ENCODE data around the gene LIF. TPM values are rescaled to one million over a fixed set of nuclear protein-coding genes. Genes with fewer than 3 reads are reported as not detected.
A peak's percentile ranks its signal among the peaks of the same experiment; 100 is the strongest.

Gene LIF
- total and polyA plus RNA-seq, 2 experiments from 2014 or later = 8.2 to 13.4 TPM

- 54% methylated on average over 26 of the region's 26 CpGs for WGBS (ENCODE audit: low lambda C conversion rate, missing lambda C conversion rate)
- TF ChIP-seq EZH2 (IDR thresholded peaks at IDR 0.05; ENCODE audit: borderline replicate concordance) (no peak), EZH2phosphoT487 (IDR thresholded peaks at IDR 0.05; ENCODE audit: low read depth, severe bottlenecking, unreplicated experiment) (no peak), CTCF (IDR thresholded peaks at IDR 0.05; ENCODE audit: poor library complexity) (no peak)
- peak overlapping the region; percentile 14 for H2AFZ ChIP-seq
- H3K27ac ChIP-seq = peak overlapping the region; percentile 96
- H3K4me3 ChIP-seq = no peak overlapping the region
- H3K9me2 ChIP-seq (replicated peaks; ENCODE audit: insufficient read depth) = no peaks in the 10 kb centered on the region
- H3K4me1 ChIP-seq (ENCODE audit: insufficient read depth) = peaks cover 64% of the 10 kb centered on the region
- no peaks in the 10 kb centered on the region for H3K36me3 ChIP-seq (replicated peaks; ENCODE audit: insufficient read depth, low read depth)
- H3K9me3 ChIP-seq (ENCODE audit: low read depth) = no peaks in the 10 kb centered on the region
- H3K4me2 ChIP-seq = peak overlapping the region; percentile 30
- DNase-seq (ENCODE audit: low spot score) = peak; percentile 89
- no peaks in the 10 kb centered on the region for H4K20me1 ChIP-seq (ENCODE audit: insufficient read depth, poor library complexity, severe bottlenecking)
- no peaks in the 10 kb centered on the region for H3K27me3 ChIP-seq
- no peaks in the 10 kb centered on the region for H3K79me2 ChIP-seq
Measured at GRCh38 chr22:30208631-30209603, 37.6 kb downstream of the LIF start.

GRCh38 chr22:30206944-30207343 is 39.6 kb downstream of the LIF start:
- H3K4me1 ChIP-seq (ENCODE audit: insufficient read depth) = peaks cover 65% of the 10 kb centered on the region
- H3K9me3 ChIP-seq (ENCODE audit: low read depth) = no peaks in the 10 kb centered on the region
- H3K9me2 ChIP-seq (replicated peaks; ENCODE audit: insufficient read depth) = no peaks in the 10 kb centered on the region
- H2AFZ ChIP-seq = no peak overlapping the region
- DNase-seq (ENCODE audit: low spot score) = peak; percentile 87
- no peak overlapping the region for H3K4me3 ChIP-seq
- H3K36me3 ChIP-seq (replicated peaks; ENCODE audit: insufficient read depth, low read depth) = no peaks in the 10 kb centered on the region
- no peaks in the 10 kb centered on the region for H3K27me3 ChIP-seq
- no peak for TF ChIP-seq EZH2 (IDR thresholded peaks at IDR 0.05; ENCODE audit: borderline replicate concordance)
- no peak for TF ChIP-seq CTCF (IDR thresholded peaks at IDR 0.05; ENCODE audit: poor library complexity)
- no peak for TF ChIP-seq EZH2phosphoT487 (IDR thresholded peaks at IDR 0.05; ENCODE audit: low read depth, severe bottlenecking, unreplicated experiment)
- WGBS (ENCODE audit: low lambda C conversion rate, missing lambda C conversion rate) = 38% methylated on average over 14 of the region's 16 CpGs
- H3K27ac ChIP-seq = peak overlapping the region; percentile 96
- no peak overlapping the region for H3K4me2 ChIP-seq
- H4K20me1 ChIP-seq (ENCODE audit: insufficient read depth, poor library complexity, severe bottlenecking) = no peaks in the 10 kb centered on the region
- no peaks in the 10 kb centered on the region for H3K79me2 ChIP-seq

- no peaks in the 10 kb centered on the region for H3K9me3 ChIP-seq (ENCODE audit: low read depth)
- no peak overlapping the region for H3K4me3 ChIP-seq
- no peaks in the 10 kb centered on the region for H3K36me3 ChIP-seq (replicated peaks; ENCODE audit: insufficient read depth, low read depth)
- no peak for TF ChIP-seq CTCF (IDR thresholded peaks at IDR 0.05; ENCODE audit: poor library complexity)
- no peak for TF ChIP-seq EZH2 (IDR thresholded peaks at IDR 0.05; ENCODE audit: borderline replicate concordance)
- no peak for TF ChIP-seq EZH2phosphoT487 (IDR thresholded peaks at IDR 0.05; ENCODE audit: low read depth, severe bottlenecking, unreplicated experiment)
- no peak overlapping the region for H2AFZ ChIP-seq
- no peaks in the 10 kb centered on the region for H3K27me3 ChIP-seq
- no peaks in the 10 kb centered on the region for H3K9me2 ChIP-seq (replicated peaks; ENCODE audit: insufficient read depth)
- 72% methylated on average over 25 of the region's 25 CpGs for WGBS (ENCODE audit: low lambda C conversion rate, missing lambda C conversion rate)
- peaks cover 61% of the 10 kb centered on the region for H3K4me1 ChIP-seq (ENCODE audit: insufficient read depth)
- H3K4me2 ChIP-seq = no peak overlapping the region
- peak overlapping the region; percentile 96 for H3K27ac ChIP-seq
- no peaks in the 10 kb centered on the region for H3K79me2 ChIP-seq
- peak; percentile 72 for DNase-seq (ENCODE audit: low spot score)
- H4K20me1 ChIP-seq (ENCODE audit: insufficient read depth, poor library complexity, severe bottlenecking) = no peaks in the 10 kb centered on the region
Measured at GRCh38 chr22:30205281-30206115, 41.1 kb downstream of the LIF start.
